ENCODE measurements around the gene HIP1.
"Not testable (repeated sequence)": the region's sequence is repeated elsewhere in the genome, so short reads cannot be mapped to it uniquely, and the experiment has no call there.

HIP1 gene

DNA sequence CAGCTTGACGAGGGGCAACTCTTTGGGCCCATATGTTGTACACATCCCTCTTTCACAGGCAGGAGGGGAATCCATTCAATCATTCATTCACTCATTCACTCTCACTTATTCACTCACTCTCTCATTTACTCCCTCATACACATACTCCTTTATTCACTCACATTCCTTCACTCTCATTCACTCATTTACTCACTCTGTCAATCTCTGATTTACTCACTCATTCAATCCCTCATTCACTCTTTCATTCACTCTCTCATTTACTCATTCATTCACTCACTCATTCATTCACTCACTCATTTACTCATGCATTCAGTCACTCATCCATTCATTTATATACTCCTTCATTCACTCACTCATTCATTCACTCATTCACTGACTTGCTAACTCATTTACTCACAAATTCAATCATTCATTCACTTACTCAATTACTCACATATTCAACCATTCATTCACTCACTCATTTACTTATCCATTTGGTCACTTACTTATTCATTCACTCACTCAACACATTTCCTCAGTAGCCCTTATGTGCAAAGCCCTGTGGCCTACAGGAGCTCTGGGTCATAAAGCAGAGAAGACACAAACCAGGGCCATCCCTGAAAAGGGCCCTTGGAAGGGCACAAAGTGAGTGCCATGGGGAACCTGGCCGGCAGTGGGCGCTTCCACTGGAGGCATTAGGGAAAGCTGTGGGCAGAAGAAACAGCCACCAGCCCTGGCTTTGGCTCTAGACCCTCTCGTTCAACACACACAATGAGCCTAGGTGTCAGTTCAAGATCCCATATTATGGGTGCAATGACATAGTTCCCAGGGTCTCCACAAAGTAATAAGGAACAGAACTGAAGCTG lies 26.0 kb downstream of the HIP1 start:
- DNase-seq, result no peak

DNA sequence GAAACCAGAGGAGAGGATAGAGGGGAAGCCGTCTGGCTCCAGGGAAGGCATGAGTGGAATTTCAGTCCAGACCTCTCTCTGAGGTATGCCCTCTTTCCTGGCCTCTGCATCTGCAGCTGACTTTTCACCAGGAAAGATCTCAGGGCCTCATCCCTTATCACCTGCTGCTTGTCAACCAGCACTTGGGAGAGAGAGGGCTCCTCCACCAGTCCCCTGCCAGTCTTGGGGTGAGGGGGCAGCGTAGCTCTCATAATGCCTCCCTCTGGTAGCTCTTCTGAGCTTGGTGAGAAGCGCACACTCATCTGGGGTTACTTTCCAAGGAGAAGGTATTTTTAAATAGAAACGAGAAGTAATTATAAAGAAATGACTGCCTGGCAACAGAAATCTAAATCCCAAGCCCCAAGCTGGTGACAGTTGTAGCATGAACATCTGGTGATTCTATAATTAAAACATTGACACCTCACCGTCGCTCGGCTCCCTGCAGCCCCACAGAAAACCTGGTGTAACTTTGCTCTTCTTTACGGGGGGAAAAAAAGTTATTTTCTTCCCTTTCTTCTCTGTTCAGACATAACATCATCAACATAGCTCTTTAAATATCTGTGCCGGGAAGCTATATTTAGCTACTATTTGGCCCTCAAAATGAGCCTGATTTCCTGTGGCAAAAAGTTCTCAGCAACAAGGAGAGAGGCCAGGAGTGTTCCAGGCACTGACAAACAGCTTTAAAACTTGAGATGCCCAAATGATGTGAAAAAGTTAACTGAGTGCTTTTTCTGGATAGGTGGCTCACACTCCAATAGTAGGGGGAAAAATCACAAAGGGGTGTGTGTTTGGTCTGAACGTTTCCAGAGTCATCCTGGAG lies 26.9 kb downstream of the HIP1 start:
- no peak for DNase-seq

- DNase-seq, result no peak
Observed at GRCh38 chr7:75711076-75711475, 27.7 kb downstream of the HIP1 start.

GRCh38 chr7:75704928-75705327 lies 33.8 kb downstream of the HIP1 start:
- DNase-seq, result no peak

DNA sequence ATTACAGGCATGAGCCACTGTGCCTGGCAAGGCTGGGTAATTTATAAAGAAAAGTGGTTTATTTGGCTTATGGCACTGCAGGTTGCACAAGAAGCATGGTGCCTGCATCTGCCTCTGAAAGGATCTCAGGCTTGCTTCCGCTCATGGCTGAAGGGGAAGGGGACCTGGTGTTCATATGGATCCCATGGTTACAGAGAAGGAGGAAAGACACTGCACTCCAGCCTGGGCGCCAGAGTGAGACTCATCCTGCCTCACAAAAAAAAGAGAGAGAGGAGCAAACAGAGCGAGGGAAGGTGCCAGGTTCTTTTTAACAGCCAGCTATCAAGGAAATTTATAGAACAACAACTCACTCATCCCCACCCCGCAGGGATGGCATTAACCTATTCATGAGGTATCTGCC lies 36.2 kb downstream of the HIP1 start:
- no peak for DNase-seq

DNA sequence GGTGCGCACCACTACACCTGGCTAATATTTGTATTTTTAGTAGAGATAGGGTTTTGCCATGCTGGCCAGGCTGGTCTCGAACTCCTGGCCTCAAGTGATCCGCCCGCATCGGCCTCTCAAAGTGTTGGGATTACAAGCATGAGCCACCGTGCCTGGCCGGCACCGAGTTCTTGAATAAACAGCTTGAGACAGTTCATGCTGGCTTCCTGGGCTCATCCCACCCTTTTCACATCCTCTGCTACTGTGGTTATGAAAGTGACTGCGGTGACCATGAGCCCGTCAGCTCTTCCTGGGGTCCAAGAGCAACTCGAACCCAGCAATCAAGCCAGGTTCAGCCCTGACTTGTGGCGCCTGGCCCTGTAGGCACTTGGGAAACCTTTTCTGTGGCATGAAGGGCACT lies 38.7 kb downstream of the HIP1 start:
- DNase-seq, result no peak

- no peak for DNase-seq
Observed at GRCh38 chr7:75698358-75698757, 40.4 kb downstream of the HIP1 start.

DNA sequence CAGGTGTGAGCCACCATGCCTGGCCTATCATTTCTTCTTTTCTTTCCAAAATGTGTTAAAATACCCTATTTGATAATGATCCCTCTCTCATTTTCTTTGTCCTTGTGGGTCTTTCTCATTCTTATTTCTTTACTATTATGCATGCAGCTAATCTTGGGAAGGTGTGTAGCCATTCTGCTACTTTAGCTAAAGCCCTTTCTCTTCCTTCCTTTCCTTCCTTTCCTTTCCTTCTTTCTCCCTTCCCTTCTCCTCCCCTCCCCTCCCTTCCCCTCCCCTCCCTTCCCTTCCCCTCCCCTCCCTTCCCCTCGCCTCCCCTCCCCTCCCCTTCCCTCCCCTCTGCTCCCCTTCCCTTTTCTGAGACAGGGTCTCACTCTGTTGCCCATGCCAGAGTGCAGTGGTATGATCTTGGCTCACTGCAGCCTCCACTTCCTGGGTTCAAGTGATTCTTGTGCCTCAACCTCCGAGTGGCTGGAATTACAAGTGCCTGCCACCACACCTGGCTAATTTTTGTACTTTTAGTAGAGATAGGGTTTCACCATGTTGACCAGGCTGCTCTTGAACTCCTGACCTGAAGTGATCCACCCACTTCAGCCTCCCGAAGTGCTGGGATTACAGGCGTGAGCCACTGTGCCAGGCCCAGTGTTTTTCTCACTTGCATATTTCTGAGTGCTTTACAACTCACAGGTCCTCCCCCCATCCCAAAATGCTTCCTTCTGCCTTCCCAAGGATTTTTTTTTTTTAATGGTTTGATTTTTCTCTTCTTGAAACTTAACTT lies 42.3 kb downstream of the HIP1 start:
- no peak for DNase-seq

DNA sequence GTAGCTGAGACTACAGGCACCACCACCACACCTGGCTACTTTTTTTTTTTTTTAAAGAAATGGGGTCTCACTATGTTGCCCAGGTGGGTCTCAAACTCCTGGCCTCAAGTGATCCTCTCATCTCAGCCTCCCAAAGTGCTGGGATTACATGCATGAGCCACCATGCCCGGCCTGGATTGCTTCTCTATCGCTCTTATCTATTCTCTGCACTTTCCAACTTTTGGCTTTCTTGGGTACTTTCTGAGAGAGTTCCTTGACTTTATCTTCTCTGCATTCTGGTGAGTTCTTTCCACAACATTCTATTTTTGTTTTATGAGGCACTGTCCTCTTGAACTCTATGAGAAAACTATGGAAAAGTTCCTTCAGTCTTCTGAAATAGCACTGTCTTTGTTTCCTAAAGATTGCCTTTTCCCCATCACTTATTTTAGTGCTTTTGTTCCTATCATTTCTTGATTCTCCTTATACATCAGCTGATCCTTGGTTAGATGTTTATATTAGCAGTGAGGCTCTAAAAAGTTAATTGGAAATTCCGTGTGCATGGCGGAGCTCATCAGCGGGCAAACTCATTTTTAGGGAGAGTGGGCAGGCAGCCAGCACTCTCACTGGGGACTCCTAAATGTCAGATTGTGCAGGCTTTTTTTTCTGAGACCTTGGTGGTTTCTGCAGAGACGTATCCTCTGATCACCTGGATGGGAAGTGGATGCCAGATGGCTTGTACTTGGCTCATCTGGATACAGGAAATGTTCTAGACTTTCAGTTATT lies 43.9 kb downstream of the HIP1 start:
- DNase-seq, result no peak

DNA sequence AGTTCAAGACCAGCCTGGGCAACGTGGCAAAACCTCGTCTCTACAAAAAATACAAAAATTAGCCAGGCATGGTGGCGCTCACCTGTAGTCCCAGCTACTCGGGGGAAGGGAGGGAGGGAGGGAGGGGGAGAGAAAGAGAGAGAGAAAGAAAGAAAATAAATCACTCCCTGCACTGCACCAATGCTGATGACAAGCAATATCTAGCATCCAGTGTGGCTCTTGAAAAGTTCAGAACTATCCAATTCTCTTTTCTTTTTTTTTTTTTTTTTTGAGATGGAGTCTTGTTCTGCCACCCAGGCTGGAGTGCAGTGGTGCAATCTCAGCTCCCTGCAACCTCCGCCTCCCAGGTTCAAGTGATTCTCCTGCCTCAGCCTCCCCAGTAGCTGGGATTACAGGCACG lies 45.1 kb downstream of the HIP1 start:
- not testable (repeated sequence) for DNase-seq

DNA sequence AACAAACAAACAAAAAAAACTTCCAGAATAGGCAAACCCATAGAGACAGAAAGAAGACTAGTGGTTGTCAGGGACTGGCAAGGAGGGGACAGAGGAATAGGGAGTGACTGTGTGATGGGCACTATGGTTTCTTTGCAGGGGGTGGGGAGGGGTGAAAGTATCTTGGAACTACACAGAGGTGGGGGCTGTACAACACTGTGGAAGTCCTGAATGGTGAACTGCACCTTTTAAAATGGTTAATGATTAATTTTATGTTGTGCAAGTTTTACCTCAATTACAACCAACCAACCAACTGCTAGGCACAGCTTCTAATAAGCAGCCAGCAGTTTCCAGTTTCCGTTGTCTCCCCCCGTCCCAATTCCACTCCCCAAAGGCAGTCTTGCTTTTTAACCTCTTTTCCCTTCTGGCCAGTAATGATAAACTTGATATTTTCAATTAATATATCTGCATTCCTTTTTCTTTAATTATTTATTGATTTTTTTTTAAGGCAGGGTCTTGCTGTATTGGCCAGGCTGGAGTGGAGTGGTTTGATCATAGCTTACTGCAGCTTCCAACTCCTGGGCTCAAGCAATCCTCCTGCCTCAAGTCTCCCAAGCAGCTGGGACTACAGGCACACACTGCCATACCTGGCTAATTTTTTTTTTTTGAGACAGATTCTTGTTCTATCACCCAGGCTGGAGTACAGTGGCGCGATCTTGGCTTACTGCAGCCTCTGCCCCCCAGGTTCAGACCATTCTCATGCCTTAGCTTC lies 46.8 kb downstream of the HIP1 start:
- DNase-seq, result no peak

DNA sequence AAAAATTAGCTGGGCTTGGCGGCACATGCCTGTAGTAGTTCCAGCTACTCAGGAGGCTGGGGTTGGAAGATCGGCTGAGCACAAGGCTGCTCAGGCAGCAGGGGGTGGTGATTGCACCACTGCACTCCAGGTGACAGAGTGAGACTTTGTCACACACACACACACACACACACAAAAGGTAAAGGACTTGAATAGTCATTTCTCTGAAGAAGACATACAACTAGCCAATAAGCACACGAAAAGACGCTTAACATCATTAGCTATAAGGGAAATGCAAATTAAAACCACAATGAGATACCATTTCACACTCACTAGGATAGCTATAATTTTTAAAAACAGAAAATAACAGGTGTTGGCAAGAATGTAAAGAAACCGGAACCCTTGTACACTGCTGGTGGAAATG lies 48.6 kb downstream of the HIP1 start:
- no peak for DNase-seq

DNA sequence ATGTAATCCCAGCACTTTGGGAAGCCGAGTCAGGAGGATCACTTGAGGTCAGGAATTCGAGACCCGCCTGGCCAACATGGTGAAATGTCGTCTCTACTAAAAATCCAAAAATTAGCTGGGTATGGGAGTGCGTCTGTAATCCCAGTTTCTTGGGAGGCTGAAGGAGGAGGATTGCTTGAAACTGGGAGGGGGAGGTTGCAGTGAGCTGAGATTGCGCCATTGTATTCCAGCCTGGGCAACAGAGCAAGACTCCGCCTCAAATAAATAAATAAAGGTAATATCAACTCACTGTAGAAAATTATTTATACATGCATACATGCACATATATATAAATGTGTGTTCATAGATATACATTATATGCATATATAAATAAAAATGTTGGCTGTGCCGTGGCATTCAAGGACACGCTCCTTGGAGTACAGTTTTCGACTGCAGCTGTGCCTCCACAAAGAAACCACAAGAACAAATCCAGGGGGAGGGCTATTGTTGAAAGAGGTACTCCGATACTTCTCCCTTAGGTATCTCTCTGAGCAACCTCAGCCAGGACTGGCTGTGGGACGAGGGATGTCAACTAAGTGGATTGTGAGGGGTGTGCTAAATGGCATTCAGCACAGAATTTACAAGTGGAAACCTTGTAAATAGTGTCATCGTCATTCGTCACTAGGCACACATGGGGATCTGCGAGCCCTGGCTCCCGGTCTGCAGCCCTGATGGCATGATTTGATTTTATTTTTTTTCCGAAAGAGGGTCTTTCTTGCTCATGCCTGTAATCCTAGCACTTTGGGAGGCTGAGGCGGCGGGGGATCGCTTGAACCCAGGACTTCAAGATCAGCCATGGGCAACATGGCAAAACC lies 49.3 kb downstream of the HIP1 start:
- no peak for DNase-seq

GRCh38 chr7:75688200-75689136 lies 50.3 kb downstream of the HIP1 start:
- DNase-seq, result peak; percentile 76

GRCh38 chr7:75687246-75688088 lies 51.3 kb downstream of the HIP1 start:
- DNase-seq, result no peak

DNA sequence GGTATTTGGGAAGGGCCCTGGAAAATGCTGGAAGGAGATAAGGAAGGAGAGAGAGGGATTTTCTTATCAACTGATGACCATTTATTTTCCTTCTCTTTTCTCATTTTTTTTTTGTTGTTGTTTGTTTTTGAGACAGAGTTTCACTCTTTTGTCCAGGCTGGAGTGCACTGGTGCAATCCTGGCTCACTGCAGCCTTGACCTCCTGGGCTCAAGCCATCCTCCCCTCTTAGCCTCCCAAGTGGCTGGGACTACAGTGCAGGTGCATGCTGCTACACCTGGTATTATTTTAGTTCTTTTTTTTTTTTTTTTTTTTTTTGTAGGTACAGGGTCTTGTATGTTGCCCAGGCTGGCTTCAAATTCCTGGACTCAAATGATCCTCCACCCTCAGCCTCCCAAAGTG lies 52.2 kb downstream of the HIP1 start:
- no peak for DNase-seq

GRCh38 chr7:75682052-75682451 lies 56.7 kb downstream of the HIP1 start:
- not testable (repeated sequence) for DNase-seq

DNA sequence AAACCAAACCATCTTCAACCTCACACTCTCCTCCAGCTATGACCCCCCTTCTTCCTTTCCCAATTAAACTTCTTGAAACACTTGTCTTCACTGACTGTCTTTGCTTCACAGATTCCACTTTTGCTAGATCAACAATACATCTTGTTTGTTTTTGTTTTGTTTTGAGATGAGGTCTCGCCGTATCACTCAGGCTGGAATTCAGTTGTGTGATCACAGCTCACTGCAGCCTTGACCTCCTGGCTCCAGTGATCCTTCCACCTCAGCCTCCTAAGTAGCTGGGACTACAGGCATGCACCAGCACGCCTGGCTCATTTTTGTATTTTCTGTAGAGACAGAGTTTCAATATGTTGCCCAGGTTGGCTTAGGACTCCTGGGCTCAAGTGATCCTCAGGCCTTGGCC lies 59.7 kb downstream of the HIP1 start:
- no peak for DNase-seq

DNA sequence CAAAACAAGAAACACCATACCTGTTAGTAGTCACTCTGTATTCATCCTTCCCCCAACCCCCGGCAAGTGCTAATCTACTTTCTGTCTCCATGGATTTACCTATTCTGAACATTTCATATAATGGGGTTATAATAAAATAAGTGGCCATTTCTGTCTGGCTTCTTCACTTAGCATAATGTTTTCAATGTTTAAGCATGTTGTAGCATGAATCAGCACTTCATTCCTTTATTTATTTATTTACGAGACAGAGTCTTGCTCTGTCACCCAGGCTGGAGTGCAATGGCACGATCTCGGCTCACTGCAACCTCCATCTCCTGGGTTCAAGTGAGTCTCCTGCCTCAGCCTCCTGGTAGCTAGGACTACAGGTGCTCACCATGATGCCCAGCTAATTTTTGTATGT lies 69.2 kb downstream of the HIP1 start:
- DNase-seq, result no peak

Data from SHP77 (cell line).